NCI-H460 (cell line): ENCODE measurements around the gene KCTD13. TPM values are rescaled to one million over a fixed set of nuclear protein-coding genes. Genes with fewer than 3 reads are reported as not detected.
"Not testable (repeated sequence)": the region's sequence is repeated elsewhere in the genome, so short reads cannot be mapped to it uniquely, and the experiment has no call there.

Source experiments
- DNase-seq: peaks from one replicate; pipeline ENCODE4 v3.0.0-alpha.2; 2016; ENCODE audit warnings: low read depth; ENCODE audit errors: extremely low read depth
- total RNA-seq: library from RNA; depleted of rRNA; stranded (reverse); fragments of >200 nt; shearing (Covaris generic); gene quantifications from 2 replicates; pipeline ENCODE4 v1.2.3, GENCODE V29; 2014

The KCTD13 gene
- total RNA-seq, 1 experiment from 2014 or later: 24.0 TPM

DNA sequence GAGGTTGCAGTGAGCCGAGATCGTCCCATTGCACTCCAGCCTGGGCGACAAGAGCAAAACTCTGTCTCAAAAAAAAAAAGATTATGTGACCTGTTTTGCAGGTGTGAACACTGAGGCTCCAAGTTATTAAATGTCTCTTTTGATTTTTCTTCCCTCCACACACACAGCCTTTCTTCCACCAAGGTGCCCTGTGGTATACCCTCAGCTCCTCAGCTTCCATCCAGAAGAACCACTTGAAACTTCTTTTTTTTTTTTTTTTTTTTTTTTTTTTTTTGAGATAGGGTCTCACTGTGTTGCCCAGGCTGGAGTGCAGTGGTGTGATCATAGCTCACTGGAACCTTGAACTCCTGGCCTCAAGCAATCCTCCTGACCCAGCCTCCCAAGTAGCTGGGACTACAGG is 36.7 kb downstream of the KCTD13 start:
- DNase-seq: not testable (repeated sequence)

DNA sequence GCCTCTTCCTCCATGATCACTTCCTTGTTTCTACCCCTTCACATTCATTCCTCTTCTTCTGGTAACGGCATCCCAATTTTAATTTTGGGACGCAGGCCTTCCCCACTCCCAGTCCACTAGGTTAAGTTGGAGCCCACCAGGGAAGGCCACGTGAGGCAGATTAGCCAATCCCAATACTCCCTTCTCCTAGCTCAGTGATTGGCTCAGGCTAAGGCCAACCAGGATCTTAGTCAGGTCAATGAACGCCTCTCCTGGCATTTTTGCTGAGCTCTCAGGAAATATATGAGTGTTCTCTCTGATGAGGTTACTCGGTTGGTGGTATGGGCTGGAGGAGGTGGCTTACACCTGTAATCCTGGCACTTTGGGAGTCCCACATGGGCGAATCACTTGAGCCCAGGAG is 42.0 kb downstream of the KCTD13 start:
- no peak for DNase-seq

DNA sequence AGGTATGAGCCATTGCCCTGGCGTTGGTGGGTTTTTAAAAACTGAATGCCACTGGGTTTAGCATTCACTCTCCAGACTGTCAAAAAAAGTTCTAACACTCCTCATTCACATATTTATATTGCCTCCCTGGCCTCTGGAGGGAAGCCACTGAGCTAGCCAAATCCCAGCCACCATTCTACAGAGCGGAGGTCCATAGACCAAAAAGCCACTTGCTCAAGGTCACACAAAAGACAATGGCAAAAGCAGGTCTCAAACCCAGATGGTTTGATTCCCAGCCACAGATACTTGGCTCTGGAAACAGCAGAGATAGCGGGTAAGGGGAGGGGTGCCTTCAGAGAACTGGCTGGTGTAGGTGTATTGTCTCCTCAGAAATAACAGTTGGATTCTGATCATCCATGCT is 45.0 kb downstream of the KCTD13 start:
- DNase-seq: no peak

DNA sequence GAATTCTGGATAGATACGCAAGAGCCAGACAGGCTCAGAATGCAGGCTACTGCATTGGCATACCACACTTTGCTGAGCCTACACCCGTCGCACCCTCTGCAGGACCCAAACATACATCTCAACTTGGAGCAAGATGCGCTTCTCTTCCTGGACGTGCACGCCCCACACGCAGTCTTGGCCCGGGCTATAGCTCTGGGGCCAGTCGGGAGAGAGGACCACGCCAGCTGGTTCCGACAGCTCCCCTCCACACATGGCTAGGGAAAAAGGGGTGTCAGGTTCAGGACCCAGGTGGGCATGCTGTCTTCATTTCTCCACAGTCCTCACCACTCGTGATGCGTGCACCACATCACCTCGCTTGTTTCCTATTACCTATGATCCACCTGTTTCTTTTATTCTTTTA is 47.9 kb downstream of the KCTD13 start:
- DNase-seq: no peak

DNA sequence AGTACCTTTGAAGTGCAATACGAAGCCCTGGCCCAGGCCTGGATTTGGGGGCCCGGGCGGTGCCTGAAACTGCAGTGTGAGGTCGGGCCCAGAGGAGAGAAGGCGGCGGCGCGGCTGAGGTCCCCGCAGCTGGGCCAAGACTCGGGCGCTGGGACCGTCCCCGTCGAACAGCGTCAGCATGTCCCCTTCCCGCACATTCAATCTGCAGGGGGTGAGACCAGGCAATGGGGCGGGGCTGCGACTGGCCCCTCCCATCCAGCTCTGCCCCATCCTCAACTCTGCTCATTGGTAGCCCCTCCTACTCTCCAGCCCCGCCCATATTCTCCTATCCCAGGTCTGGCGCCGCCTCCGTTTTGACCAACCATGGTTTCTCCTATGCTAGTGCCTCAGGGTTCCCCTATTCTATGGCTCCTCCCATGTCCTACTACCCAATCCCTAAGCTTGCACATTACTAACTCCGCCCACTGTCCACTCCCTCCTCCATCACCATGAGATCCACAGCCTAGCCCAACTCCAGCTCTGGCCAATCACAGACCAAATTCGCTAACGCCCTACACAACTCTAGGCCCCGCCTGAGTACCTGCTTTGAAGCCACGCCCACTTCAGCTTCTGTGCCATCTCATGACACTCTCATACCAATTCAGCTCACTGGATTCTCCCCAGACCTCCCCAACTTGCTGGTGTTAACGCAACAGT is 48.6 kb downstream of the KCTD13 start:
- DNase-seq: no peak

DNA sequence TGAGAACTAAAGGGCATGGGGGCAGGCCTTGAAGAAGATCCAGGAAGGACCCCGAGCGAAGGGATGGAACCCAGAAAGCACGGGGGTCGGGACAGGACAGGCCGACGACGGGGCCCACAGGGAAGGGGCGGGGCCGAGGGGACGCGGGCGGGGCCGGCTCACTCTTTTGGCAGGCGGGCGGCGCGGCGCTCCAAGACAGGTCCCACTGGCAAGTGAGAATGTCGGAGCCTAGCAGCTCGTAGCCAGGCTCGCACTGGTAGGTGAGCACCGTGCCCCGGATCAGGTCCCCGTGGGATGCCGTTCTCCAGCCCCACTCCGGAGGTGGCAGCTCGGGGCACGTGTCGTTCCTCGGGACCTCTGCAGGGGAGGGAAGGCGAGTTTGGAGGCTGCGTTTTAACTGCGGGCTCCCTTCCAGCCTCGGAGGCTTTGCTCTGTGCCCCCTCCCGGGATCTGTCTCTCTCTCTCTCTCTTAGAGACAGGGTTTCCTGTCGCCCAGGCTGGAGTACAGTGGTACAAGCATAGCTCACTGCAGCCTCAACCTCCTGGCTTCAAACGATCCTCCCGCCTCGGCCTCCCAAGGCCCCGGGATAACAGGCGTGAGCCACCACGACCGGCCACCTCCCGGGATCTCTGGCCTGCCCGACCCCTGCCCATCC is 49.3 kb downstream of the KCTD13 start:
- no peak for DNase-seq

DNA sequence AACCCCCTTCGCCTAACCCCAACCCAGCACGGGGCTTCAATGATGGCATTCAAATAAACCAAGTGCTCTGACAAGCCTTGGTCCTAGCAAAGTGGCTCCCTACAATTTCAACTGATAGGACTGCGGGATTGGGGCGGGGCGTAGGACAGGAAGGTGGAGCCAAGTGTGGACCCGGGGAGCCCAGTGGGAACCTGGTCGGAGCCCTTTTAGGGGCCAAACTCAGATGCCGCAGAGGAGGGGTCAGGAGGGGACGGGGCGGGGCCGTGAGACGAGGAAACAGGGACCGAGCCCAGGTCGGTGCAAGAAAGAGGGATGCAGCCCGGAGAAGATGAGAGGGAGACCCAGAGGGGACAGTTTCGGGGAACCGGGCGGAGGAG is 49.8 kb downstream of the KCTD13 start:
- no peak for DNase-seq

DNA sequence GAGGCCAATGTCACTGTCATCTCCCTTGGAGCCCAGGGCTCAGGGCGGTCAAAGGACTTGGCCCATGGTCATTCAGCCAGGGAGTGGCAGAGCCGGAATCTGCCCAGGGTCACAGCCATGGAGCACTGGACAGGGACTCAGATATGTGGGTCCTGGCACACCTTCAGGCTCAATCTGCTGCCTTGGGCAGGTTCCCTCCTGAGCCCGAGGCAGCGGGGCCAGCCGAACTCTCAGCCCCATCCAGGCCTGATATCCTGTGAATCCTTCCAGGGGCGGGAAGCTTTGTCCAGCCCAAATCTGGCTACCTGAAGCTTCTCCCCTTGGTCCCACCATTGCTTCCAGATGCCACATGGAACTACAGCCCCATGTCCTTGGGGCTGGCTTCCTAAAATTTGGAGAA is 50.8 kb downstream of the KCTD13 start:
- no peak for DNase-seq

DNA sequence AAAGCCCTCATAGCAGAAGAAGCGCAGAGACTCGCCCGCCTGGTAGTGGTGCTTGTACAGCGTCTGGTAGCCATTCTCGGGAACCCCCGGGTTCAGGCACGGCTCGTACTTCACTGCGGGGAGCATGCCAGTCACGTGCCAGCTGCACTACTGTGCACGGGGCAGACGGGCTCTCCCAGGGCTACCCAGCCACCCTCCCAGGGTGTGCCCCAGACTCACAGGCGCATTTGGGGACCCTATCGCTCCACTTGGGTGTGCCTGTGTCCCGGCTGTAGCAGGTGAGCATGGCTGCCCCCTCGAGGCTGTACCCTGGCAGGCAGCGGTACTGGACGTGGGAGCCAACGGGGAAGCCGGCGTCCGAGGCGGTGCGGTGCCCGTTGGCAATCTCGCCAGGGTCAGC is 52.7 kb downstream of the KCTD13 start:
- DNase-seq: no peak

DNA sequence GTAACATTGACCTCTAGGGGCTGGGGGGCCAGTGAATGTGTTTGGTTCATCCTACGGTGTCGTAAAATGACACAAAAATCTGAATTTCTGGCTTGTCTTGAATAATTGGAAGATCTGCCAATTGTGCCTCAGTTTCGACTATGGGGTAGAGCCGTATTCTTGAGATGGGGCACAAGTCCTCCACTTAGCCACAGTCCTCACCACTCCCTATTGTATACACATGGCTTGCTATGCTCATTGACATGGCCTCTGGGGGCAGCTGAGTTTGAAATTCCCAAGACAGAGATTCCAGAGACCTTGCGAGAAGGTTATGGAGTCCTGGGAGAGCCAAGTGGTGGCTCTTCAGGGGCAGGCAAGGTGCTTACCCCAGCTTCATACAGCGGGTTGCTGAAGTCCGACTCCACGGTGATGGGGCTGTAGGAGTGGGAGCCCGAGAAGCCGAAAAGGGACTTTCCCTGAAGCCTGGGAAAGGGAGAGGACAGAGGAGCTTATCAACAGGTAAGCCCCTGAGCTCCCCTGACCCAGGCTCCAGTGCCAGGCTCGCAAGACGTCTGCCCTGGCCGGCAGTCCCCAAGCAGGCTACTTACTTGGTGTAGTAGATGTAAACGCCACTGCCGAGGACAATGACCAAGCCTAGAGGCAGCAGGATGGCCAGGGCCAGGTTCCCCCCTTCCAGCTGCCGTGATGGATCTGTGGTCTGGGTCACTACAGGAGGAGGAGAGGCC is 54.0 kb downstream of the KCTD13 start:
- DNase-seq: no peak

DNA sequence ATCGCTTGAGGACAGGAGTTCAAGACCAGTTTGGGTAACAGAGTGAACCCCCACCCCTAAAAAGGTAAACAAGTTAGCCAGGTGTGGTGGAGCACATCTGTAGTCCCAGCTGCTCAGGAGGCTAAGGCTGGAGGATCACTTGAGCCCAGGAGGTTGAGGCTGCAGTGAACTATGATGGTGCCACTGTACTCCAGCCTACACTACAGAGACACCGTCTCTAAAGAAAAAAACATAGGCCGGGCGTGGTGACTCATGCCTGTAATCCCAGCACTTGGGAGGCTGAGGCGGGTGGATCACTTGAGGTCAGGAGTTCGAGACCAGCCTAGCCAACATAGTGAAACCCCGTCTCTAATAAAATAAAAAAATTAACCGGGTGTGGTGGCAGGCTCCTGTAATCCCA is 57.0 kb downstream of the KCTD13 start:
- DNase-seq: not testable (repeated sequence)

DNA sequence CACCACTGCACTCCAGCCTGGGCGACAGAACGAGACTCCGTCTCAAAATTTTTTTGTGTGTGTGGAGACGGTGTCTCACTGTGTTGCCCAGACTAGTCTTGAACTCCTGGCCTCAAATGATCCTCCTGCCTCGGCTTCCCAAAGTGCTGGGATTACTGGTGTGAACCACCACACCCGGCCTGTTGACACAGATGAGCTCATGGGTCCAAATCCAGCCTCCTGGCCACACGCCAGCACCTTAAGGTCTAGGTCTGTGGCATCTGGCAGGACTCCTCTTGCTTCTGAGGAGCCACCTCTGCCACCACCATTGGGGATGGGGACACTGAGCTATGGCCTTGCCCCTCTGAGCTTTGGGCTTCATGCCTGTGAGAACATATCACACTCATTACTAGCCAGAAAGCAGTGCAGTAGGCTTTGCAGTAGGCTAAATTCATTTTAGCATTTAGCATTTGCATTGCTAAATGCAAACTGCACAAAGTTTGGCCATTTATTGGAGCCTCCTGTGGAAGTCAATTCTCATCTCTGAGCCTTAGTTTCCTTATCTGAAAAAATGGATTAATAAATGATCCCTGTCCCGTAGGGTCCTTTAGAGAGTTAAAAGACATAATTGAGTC is 57.5 kb downstream of the KCTD13 start:
- DNase-seq: no peak

DNA sequence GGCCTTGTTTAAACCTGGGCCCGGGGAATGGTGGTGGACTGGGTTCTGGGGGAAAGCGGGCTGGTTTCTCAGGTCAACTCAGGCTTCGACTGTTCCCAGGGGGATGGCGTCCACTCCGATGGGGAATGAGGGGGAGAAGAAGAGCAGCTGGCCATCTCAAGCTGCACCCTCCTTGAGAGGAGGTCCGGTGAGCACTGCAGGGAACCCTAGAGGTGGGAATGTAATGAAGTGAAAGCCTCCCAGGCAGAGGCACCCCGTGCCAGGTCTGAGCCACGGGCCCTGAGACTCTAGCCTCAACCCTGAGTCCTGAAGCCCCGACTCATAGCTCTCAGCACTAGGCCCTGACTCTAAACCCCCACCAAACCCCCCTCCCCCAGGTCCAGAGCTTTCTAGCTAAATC is 61.8 kb downstream of the KCTD13 start:
- DNase-seq: no peak

DNA sequence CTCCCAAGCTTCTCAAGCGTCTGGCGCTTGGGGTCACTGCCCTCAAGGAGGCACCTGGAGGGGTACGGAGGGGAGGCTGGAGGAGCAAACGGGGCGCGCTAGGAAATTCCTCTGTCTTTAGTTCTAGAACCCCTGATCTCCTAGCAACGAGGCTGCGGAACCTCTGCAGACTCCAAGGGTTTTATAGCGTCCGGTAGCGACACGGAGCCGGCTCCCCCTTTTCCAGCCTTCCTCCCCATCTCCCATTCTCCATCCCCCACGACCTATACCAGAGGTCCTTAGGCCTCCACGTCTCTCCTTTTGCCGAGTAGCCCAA is 62.4 kb downstream of the KCTD13 start:
- DNase-seq: no peak

DNA sequence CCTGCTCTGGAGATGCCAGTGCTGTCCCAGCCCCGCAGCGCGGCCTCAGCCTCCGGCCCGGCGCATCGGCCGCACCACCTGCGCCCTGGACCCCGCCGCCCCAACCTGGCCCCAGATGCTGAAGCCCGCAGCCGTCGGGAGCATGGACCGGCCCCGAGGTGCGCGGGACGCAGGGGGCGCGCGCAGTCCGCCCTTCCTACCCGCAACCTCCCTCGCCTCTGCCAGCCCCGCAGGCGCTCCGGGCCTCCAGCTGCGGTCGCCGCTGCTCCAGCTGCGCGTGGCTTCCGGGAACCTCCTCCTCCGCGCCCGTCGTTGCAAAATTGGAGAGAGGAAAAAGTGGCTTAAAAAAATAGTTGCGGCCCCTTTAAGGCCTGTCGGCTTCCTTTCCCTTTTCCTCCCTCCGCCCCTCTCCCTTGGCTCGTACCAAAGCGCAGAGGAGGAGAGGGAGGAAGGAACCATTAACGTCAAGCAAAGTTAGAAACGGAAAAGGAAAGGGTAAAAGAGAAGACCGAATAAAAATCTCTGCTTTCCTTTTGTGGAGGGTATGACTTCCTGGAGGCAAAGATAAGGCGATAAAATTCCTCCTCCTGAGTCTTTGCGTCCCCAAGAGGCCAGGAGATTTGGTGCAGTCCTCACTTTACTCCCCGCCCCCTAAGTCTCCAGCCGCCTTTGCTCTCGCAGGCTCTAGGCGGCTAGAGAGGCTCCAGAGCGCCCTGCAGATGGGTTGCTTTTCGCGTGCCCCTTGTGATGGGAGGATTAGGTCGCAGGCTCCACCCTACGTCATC is 63.0 kb downstream of the KCTD13 start, which contains the start of gene CDIPT:
Gene CDIPT (minus strand): TSS at position 343 of the 785 bp plus-strand sequence. CDS start 369 bp downstream, outside the sequence.
- peak; percentile 96 for DNase-seq

DNA sequence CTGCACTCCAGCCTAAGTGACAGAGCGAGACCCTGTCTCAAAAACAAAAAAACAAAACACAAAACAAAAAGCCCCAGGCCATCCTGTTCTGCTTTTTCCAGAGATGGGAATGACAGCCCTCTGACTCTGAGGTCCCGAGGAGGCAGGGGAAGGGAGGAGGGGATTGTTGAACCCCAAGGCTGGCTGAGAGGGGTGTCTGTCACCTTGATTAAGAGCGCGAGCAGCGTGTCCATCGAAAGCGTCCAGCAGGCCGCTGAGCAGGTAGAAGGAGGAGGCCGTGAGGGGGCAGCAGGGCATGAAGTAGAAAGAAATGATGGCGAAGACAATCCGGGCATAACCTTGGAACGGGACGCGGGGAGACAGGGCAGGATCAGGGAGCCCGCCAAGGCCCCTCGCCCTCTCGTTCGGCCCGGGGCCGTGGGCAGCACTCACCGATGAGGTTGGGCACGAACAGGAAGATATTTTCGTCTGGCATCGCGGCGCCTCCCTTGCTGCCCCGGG is 63.6 kb downstream of the KCTD13 start:
- no peak for DNase-seq

DNA sequence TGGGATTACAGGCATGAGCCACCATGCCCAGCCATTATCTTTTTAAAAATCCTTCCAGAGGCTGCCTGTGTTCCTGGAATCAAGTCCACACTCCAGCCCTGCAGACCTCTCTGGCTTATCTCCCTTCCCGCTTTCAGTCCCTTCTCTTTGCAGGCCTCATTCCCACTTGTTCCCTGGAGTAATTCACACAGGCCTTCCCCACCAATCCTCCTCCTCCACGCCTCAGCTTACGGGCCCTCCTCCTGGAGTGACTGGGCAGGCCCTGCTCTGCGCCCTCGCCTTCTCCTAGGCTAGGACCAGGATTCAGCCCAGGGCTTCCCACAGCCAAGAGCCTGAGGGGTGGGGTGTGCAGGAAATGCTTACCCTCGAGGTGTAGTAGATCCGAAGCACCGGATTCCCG is 65.8 kb downstream of the KCTD13 start:
- no peak for DNase-seq

DNA sequence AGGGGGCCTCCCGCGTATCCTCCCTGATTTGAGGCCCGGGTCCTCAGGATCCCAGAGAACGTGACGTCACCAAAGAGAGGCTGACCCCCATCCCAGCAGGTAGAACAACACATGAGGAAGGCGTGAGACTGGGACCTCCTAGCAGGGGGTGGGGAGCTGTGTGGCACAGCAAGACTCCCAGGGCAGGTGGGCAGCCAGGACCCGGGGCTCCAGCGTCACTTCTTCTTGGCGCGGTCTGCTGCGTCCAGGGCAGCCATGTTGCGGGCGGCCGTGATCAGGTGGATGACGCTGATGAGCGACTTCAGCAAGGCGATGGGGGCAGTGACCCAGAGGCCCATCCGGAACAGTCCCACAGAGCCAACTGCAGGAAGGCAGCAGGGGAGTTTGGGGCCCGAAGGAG is 67.1 kb downstream of the KCTD13 start:
- no peak for DNase-seq

DNA sequence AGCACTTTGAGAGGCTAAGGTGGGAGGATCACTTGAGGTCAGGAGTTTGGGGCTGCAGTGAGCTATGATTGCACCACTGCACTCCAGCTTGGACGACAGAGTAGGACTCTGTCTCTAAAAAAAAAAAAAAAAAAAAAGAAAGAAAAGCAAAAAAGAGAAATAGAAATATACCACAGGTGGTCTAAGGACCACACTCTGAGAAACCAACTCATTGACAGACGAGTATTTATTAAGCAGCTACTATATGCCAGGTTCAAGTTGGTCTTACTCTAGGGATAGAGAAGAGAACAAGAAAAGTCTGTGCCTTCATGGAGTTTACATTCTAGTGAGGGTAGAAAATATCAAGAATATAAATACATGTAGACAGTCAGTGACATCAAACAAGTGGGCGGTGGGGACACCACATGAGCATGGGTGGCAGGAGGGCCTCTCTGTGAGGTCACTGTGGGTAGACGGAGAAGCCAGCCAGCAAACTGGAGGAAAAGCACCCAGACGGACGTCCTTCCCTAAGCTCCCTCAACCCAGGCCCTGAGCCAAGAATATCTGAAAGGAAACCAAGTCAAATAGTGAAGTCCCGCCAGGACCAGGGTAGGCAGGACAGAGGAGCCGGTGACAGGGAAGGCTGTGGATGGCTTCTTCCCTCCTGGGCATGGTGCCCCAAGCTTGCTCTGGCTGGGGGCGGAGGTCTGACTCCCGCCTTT is 67.7 kb downstream of the KCTD13 start:
- DNase-seq: no peak

DNA sequence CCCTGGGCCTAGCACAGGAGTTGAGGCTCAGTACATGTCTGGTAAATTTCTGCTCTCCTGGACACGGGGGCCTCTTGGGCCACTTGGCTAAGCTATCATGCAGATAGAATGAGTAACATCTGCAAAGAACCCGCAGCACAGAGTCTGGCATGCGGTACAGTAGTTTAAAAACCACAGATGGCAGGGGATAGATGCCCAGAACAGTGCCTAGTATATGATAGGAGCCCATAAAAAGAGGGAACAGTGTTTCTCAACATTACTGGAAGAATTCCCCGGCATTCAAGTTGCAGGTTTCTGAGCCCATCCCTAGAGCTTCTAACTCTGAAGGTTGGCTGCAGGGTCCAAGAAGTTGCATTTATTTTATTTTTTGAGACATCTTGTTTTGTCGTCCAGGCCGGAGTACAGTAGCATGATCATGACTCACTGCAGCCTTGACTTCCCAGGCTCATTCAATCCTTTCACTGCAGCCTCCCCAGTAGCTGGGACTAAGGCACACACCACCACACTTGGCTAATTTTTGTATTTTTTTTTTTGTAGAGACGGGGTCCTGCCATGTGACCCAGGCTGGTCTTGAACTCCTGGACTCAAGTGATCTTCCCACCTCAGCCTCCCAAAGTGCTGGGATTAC is 68.8 kb downstream of the KCTD13 start:
- no peak for DNase-seq
